ENCODE measurements around the gene DRC7. TPM values are rescaled to one million over a fixed set of nuclear protein-coding genes. Genes with fewer than 3 reads are reported as not detected.

Gene DRC7
- total and polyA plus RNA-seq, 8 donors = 0.28 to 2.4 (median 0.76) TPM

DNA sequence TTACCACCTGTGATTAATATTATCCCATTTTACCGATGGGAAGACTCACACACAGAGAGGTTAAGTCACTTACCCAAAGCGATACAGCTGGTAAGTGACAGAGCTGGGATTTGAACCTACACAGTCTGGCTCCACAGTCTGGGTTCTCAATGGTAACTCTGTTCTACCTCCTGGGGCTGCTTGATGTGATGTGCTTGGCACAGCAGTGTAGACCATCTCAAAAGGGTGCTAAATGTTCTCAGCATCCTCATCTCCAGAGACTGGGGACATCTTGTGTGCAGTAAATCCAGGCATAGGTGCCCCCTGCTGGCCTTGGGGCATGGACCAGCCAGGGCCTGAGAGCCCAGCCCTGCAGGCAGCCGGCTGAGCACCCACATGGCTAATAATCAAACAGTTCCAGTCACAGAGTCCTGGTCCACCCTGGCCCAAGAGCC, 25.6 kb downstream of the DRC7 start:
- intact Hi-C loops (cut with DNase I) = loop anchor here in 2 of 3 donors (5.0 to 10.0 kb wide), 4 partner anchors 68 to 145 kb away; no protein-coding TSS in a partner anchor
- WGBS, 2 donors = 54 to 55% methylated on average over 3 of the region's 3 CpGs
- FAIRE-seq (no peak), ATAC-seq (peak; percentile 94 to 100 (median 97)), DNase-seq (peak; percentile 72 to 88 (median 81))
- Histone ChIP-seq H3K9me3 (no peaks in the 10 kb centered on the region), H3K27me3 (no peaks in the 10 kb centered on the region), H3K4me1 (no peaks in the 10 kb centered on the region), H3K4me3 (no peak overlapping the region), H3K27ac (no peak overlapping the region), H3K36me3 (no peaks in the 10 kb centered on the region)
- TF ChIP-seq, protein P1, sequence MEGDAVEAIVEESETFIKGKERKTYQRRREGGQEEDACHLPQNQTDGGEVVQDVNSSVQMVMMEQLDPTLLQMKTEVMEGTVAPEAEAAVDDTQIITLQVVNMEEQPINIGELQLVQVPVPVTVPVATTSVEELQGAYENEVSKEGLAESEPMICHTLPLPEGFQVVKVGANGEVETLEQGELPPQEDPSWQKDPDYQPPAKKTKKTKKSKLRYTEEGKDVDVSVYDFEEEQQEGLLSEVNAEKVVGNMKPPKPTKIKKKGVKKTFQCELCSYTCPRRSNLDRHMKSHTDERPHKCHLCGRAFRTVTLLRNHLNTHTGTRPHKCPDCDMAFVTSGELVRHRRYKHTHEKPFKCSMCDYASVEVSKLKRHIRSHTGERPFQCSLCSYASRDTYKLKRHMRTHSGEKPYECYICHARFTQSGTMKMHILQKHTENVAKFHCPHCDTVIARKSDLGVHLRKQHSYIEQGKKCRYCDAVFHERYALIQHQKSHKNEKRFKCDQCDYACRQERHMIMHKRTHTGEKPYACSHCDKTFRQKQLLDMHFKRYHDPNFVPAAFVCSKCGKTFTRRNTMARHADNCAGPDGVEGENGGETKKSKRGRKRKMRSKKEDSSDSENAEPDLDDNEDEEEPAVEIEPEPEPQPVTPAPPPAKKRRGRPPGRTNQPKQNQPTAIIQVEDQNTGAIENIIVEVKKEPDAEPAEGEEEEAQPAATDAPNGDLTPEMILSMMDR (IDR thresholded peaks at IDR 0.05) = peak; percentile 53 to 71 (median 57)

DNA sequence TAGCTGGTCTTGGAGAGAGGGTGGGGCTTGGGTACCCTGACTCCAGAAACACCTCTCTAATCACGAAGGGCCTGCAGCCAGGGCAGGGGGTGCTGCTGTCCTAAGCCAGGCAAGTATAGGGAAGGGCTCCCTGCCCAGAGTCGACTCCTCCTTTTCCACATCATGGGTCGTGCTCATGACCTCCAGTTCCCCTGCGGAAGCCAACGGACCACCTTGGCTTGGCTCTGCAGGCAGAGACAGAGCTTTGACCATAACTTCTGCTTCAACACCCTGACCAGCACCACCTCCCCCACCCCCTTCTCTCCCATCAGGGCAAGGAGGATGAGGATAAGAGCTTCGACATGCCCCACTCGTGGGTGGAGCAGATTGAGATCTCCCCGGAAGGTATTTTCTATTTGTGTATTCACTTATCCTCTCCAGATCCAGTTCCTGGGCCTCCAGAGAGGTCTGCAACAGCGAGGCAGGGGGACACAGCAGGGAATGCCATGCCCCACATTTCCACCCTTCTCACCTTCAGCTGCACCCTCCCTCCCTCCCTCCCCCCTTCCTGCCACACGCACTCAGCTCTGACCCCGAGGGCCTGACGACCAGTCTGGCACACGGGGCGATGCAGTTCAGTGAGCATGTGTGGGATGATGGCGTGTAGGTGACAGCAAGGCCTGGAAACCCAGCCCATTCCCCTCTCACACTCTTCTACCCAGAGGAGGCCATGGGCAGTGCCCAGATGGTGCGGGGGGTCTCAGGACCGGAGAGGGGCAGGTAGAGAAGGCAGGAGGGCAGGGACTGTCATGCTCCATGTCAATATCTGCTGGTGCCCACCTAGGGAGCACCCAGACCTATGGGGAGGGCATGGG, 27.0 kb downstream of the DRC7 start:
- Histone ChIP-seq H3K4me1 (no peaks in the 10 kb centered on the region), H3K27ac (no peak overlapping the region), H3K4me3 (no peak overlapping the region), H3K27me3 (no peaks in the 10 kb centered on the region), H3K36me3 (no peaks in the 10 kb centered on the region), H3K9me3 (no peaks in the 10 kb centered on the region)
- intact Hi-C loops (cut with DNase I) = loop anchor here in 2 of 3 donors (5.0 to 10.0 kb wide), 4 partner anchors 69 to 147 kb away; no protein-coding TSS in a partner anchor
- TF ChIP-seq, protein P1 (IDR thresholded peaks at IDR 0.05) = no peak
- ATAC-seq (no peak), DNase-seq (peak in 1 of 6 donors; percentile 50), FAIRE-seq (no peak)
- 82% methylated on average over 17 of the region's 17 CpGs for WGBS, 2 donors

DNA sequence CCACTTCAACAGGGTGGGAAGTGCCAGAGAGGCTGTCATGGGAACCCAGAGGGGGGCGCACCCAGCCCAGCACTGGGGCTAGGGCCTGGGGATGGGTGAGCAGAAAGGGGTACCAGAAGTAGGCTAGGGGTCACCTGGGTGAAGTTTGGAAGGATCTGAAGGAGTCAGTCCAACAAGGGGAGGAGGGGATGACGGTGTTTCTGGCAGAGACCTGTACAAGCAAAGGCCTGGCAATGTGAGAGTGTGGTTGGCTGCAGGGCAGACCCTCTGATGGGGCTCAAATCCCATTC, 27.5 kb downstream of the DRC7 start:
- DNase-seq (no peak), FAIRE-seq (no peak), ATAC-seq (no peak)
- H3K27ac ChIP-seq = no peak overlapping the region
- no peak overlapping the region for H3K4me3 ChIP-seq
- H3K4me1 ChIP-seq = no peaks in the 10 kb centered on the region
- TF ChIP-seq, protein P1 (IDR thresholded peaks at IDR 0.05) = no peak
- intact Hi-C loops (cut with DNase I) = loop anchor here in 2 of 3 donors (5.0 to 10.0 kb wide), 4 partner anchors 70 to 147 kb away; no protein-coding TSS in a partner anchor
- H3K27me3 ChIP-seq = no peaks in the 10 kb centered on the region
- no peaks in the 10 kb centered on the region for H3K9me3 ChIP-seq
- no peaks in the 10 kb centered on the region for H3K36me3 ChIP-seq
- 88 to 92% methylated on average over 2 of the region's 2 CpGs for WGBS, 2 donors

DNA sequence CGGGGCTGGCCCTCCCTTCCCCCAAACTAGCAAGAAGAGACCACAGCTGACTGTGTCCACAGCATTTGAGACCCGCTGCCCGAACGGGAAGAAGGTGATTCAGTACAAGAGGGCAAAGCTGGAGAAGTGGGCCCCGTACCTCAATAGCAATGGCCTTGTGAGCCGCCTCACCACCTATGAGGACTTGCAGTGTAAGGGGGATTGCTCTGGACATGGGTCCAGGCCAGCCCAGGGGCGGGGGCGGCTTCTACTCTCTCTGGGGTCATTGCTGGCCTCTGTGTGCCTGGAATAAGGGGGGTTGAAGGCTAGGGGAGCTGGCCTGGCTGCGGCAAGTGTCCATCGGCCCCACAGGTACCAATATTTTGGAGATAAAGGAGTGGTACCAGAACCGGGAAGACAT, 28.0 kb downstream of the DRC7 start:
- no peak for ATAC-seq
- H3K9me3 ChIP-seq = no peaks in the 10 kb centered on the region
- intact Hi-C loops (cut with DNase I) = loop anchor here in 2 of 3 donors (5.0 to 10.0 kb wide), 4 partner anchors 70 to 148 kb away; no protein-coding TSS in a partner anchor
- no peak overlapping the region for H3K27ac ChIP-seq
- 72 to 80% methylated on average over 11 of the region's 11 CpGs for WGBS, 2 donors
- FAIRE-seq = no peak
- no peaks in the 10 kb centered on the region for H3K36me3 ChIP-seq
- TF ChIP-seq, protein P1 (IDR thresholded peaks at IDR 0.05) = no peak
- H3K4me3 ChIP-seq = no peak overlapping the region
- peak in 1 of 6 donors; percentile 48 for DNase-seq
- H3K27me3 ChIP-seq = no peaks in the 10 kb centered on the region
- H3K4me1 ChIP-seq = no peaks in the 10 kb centered on the region

DNA sequence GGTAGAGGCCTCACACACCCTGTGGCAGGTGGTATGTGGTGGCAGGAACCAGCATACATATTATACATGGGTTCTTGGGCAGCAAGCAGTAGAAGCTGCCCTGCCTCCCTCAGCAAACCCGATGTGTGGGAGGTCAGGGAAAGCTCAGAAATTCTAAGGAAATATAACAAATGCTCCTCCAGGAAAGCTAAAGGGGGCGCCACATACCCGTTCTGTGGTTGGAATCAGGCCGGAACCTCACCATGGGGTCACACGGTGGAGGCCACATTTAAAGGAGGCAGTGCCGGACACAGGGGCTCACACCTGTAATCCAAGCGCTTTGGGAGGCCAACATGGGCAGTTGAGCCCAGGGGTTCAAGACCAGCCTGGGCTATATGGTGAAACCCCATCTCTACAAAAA, 28.6 kb downstream of the DRC7 start:
- H3K9me3 ChIP-seq = no peaks in the 10 kb centered on the region
- H3K36me3 ChIP-seq = no peaks in the 10 kb centered on the region
- DNase-seq = peak in 1 of 6 donors; percentile 14
- no peak for ATAC-seq
- H3K4me1 ChIP-seq = no peaks in the 10 kb centered on the region
- WGBS, 2 donors = 66 to 70% methylated on average over 7 of the region's 7 CpGs
- intact Hi-C loops (cut with DNase I) = loop anchor here in 2 of 3 donors (5.0 to 10.0 kb wide), 4 partner anchors 71 to 148 kb away; no protein-coding TSS in a partner anchor
- H3K4me3 ChIP-seq = no peak overlapping the region
- no peak overlapping the region for H3K27ac ChIP-seq
- TF ChIP-seq, protein P1 (IDR thresholded peaks at IDR 0.05) = no peak
- no peaks in the 10 kb centered on the region for H3K27me3 ChIP-seq
- no peak for FAIRE-seq

Data from pancreas (tissue), 10 donors.